Activated CD8-positive, alpha-beta T cell treated with anti-CD3 and anti-CD28 coated beads, Interleukin-2, amount 10 ng/mL, durations not matched to agents 7 days and 5 days (primary cell): ENCODE data around the gene IPP. TPM values are rescaled to one million over a fixed set of nuclear protein-coding genes. Genes with fewer than 3 reads are reported as not detected.

Source experiments
- ATAC-seq: fragments of 150-1000 bp; cut with Tn5 transposase; one replicate; pipeline ENCODE4 v1.10.0; 2021; ENCODE audit warnings: moderate library complexity
- CTCF ChIA-PET: fragments of 350-600 bp; sonication (Branson Sonifier 250); formaldehyde crosslinking; loops from one replicate; lab custom pipeline; 2021; ENCODE audit warnings: antibody characterized with exemption; lab: Charles Lee
- POLR2A ChIA-PET: fragments of 350-600 bp; sonication (Branson Sonifier 250); formaldehyde crosslinking; loops from one replicate; lab custom pipeline; 2021; ENCODE audit warnings: antibody characterized with exemption; lab: Charles Lee
- DNase-seq: peaks from one replicate; pipeline ENCODE4 v3.0.0-alpha.2; 2020
- H3K27ac Mint-ChIP-seq: one replicate; pipeline ENCODE4 v1.8.0; 2021; ENCODE audit warnings: mild to moderate bottlenecking, mixed read lengths
- H3K27me3 Mint-ChIP-seq: one replicate; pipeline ENCODE4 v1.8.0; 2021; ENCODE audit warnings: low read depth, mixed read lengths
- H3K36me3 Mint-ChIP-seq: one replicate; pipeline ENCODE4 v1.8.0; 2021; ENCODE audit warnings: low read depth, mixed read lengths
- H3K4me1 Mint-ChIP-seq: one replicate; pipeline ENCODE4 v1.8.0; 2021; ENCODE audit warnings: low read depth, mixed read lengths
- H3K4me3 Mint-ChIP-seq: one replicate; pipeline ENCODE4 v1.8.0; 2021; ENCODE audit warnings: mild to moderate bottlenecking, mixed read lengths
- H3K9me3 Mint-ChIP-seq: one replicate; pipeline ENCODE4 v1.8.0; 2022; ENCODE audit warnings: mixed read lengths; ENCODE audit not compliant: insufficient read depth
- total RNA-seq, 2 experiments: library from RNA; stranded (reverse); gene quantifications; one replicate each; pipeline ENCODE4 v1.2.3, GENCODE V29; 2021

Gene IPP
- total RNA-seq, 2 experiments from 2014 or later: 9.2 to 10.4 TPM

GRCh38 chr1:45658171-45658570 lies 92.3 kb downstream of the IPP start:
- no peak for DNase-seq
- Mint-ChIP-seq H3K36me3 (peaks cover 41% of the 10 kb centered on the region), H3K27me3 (no peaks in the 10 kb centered on the region), H3K9me3 (no peaks in the 10 kb centered on the region), H3K4me1 (no peaks in the 10 kb centered on the region), H3K4me3 (no peak overlapping the region), H3K27ac (no peak overlapping the region)
- ChIA-PET POLR2A (no interaction called here), CTCF (no interaction called here)
- ATAC-seq: no peak

DNA sequence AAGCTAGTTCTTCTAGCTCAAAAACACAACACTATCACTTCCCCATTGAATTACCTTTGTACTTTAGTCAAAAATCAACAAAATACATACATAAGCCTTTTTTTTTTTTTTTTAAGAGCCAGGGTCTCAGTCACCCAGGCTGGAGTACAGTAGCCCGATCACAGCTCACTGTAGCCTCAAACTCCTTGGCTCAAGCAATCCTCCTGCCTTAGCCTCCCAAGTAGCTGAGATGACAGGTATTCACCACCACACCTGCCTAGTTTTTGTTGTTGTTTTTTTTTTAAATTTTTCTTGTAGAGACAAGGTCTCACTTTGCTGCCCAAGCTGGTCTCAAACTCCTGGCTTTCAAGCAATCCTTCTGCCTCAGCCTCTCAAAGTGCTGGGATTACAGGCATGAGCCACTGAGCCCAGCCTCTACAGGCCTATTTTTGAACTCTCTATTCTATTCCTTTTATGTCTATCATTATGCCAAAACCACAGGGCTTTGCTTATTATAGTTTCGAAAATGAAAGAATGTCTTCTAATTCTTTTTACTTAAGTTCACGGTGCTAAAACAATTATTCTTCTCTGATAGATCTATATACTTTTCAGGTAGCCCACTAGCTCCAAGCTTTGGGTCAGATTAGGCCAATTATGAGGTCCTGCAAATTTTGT lies 93.8 kb downstream of the IPP start:
- peaks cover 50% of the 10 kb centered on the region for H3K36me3 Mint-ChIP-seq
- no peak for ATAC-seq

GRCh38 chr1:45654540-45655280 lies 95.7 kb downstream of the IPP start:
- H3K36me3 Mint-ChIP-seq: peaks cover 56% of the 10 kb centered on the region
- H3K27me3 Mint-ChIP-seq: no peaks in the 10 kb centered on the region
- H3K4me1 Mint-ChIP-seq: no peaks in the 10 kb centered on the region
- H3K9me3 Mint-ChIP-seq: no peaks in the 10 kb centered on the region
- DNase-seq: no peak
- no peak overlapping the region for H3K27ac Mint-ChIP-seq
- H3K4me3 Mint-ChIP-seq: no peak overlapping the region
- no peak for ATAC-seq
- ChIA-PET POLR2A (interaction anchor here (0.8 kb wide), 1 partner anchor 32 kb away, joined by 3 read pairs; the partner anchor contains the start of gene GPBP1L1), CTCF (no interaction called here)

More for the DNA sequence above, 93.8 kb downstream of the IPP start:
- Mint-ChIP-seq H3K9me3 (no peaks in the 10 kb centered on the region), H3K27me3 (no peaks in the 10 kb centered on the region), H3K4me3 (no peak overlapping the region), H3K4me1 (no peaks in the 10 kb centered on the region), H3K27ac (no peak overlapping the region)
- POLR2A ChIA-PET: interaction anchor here (0.7 kb wide), 1 partner anchor 29 kb away, joined by 7 read pairs; the partner anchor contains the start of gene GPBP1L1
- no peak for DNase-seq
- CTCF ChIA-PET: interaction anchor here (0.6 kb wide), 1 partner anchor 1536 kb away, joined by 3 read pairs; no protein-coding TSS in a partner anchor

Other genes with a start within 250 kb of the IPP start
- 100 to 1,000 TPM; 250 to 251 TPM for gene PRDX1, start 228.8 kb downstream of the IPP start, total RNA-seq
- 100 to 1,000 TPM; 150 to 152 TPM for gene AKR1A1, start 199.8 kb downstream of the IPP start, total RNA-seq
- 100 to 1,000 TPM; 230 to 233 TPM for gene NASP, start 166.6 kb downstream of the IPP start, total RNA-seq
- 1 to 10 TPM; 2.5 to 2.6 TPM for gene CCDC17, start 126.6 kb downstream of the IPP start, total RNA-seq
- 100 to 1,000 TPM; 103 to 105 TPM for gene GPBP1L1, start 64.1 kb downstream of the IPP start, total RNA-seq
- gene TMEM69, start 62.5 kb downstream of the IPP start, total RNA-seq: 10 to 100 TPM; 19.5 to 19.6 TPM
- 10 to 100 TPM; 25.7 to 27.9 TPM for gene MAST2, start 53.0 kb upstream of the IPP start, total RNA-seq